Panc1 (cell line): ENCODE data around the gene SAMD1.

Experiments used
- CTCF ChIP-seq: fragments of 450-650 bp; IDR thresholded peaks from 2 replicates; pipeline ENCODE4 v1.5.1; 2017; ENCODE audit warnings: mild to moderate bottlenecking
- SIN3A ChIP-seq: IDR thresholded peaks from 2 replicates; pipeline ENCODE4 v1.6.1; 2012; ENCODE audit warnings: low read depth, mild to moderate bottlenecking, low read length, moderate library complexity, borderline replicate concordance; ENCODE audit not compliant: insufficient read depth

GRCh38 chr19:14056741-14057356, 33.7 kb downstream of the SAMD1 start:
- no peak for TF ChIP-seq CTCF
- TF ChIP-seq SIN3A = no peak
